ENCODE measurements around the gene OR52E6.

OR52E6 gene

GRCh38 chr11:5796541-5796940 is 45.2 kb downstream of the OR52E6 start:
- DNase-seq (ENCODE audit: low spot score), result no peak

DNA sequence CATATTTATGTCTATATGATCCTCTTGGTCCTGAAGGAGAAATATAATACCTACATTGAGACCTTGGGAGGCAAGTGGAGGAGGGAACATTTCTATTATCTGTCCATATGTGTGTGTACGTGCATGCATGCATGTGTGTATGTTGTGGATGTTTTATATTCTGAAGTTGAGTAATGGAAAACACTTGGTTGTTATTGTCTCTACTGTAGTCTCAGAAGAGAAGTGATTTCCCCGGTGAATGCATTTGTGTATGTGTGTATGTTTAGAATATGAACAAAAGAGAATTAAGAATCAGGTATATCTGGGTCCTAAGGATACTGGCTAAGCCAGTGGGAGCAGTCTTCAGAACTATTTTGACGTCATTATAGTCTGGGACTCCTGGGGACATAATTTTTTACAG is 50.5 kb downstream of the OR52E6 start, which contains the start of gene OR52N1:
OR52N1 (minus strand) TSS at position 101 of the 400 bp plus-strand sequence. CDS start 2,449 bp downstream, outside the sequence.
- DNase-seq (ENCODE audit: low spot score), result no peak

Data from hematopoietic multipotent progenitor cell treated with erythropoietin and hydrocortisone succinate and interleukin-3 and kit ligand, for 15 days (in vitro differentiated cells).